Ishikawa (cell line): ENCODE data around the gene DIAPH1.
A peak's percentile ranks its signal among the peaks of the same experiment; 100 is the strongest.

Experiments
- CEBPB ChIP-seq: IDR thresholded peaks from 2 replicates; pipeline ENCODE4 v1.6.1; 2012
- CREB1 ChIP-seq: IDR thresholded peaks from 2 replicates; pipeline ENCODE4 v1.6.1; 2012; ENCODE audit warnings: low read depth
- EGR1 ChIP-seq: IDR thresholded peaks from 2 replicates; pipeline ENCODE4 v1.6.1; 2012
- EP300 ChIP-seq: IDR thresholded peaks from 2 replicates; pipeline ENCODE4 v1.6.1; 2012; ENCODE audit warnings: borderline replicate concordance
- FOXM1 ChIP-seq: IDR thresholded peaks from 2 replicates; pipeline ENCODE4 v1.6.1; 2012; ENCODE audit warnings: low read depth, borderline replicate concordance
- NFIC ChIP-seq: IDR thresholded peaks from 2 replicates; pipeline ENCODE4 v1.6.1; 2012
- RAD21 ChIP-seq: IDR thresholded peaks from 2 replicates; pipeline ENCODE4 v1.6.1; 2012; ENCODE audit warnings: low read depth
- TAF1 ChIP-seq: IDR thresholded peaks from 2 replicates; pipeline ENCODE4 v1.6.1; 2012; ENCODE audit warnings: low read depth, mild to moderate bottlenecking
- TCF12 ChIP-seq: IDR thresholded peaks from 2 replicates; pipeline ENCODE4 v1.6.1; 2012; ENCODE audit warnings: low read depth
- TEAD4 ChIP-seq: IDR thresholded peaks from 2 replicates; pipeline ENCODE4 v1.6.1; 2012
- YY1 ChIP-seq: IDR thresholded peaks from 2 replicates; pipeline ENCODE4 v1.6.1; 2012; ENCODE audit warnings: low read depth
- ZBTB7A ChIP-seq: IDR thresholded peaks from 2 replicates; pipeline ENCODE4 v1.6.1; 2012; ENCODE audit warnings: low read depth
- TF ChIP-seq, protein P1 (sequence below): IDR thresholded peaks from 2 replicates; pipeline ENCODE4 v1.6.1; 2012; ENCODE audit warnings: low read depth, mild to moderate bottlenecking
- TF ChIP-seq, protein P2 (sequence below): IDR thresholded peaks from 2 replicates; pipeline ENCODE4 v1.6.1; 2012
- TF ChIP-seq, protein P3 (sequence below): IDR thresholded peaks from 2 replicates; pipeline ENCODE4 v1.6.1; 2012

DIAPH1 gene

DNA sequence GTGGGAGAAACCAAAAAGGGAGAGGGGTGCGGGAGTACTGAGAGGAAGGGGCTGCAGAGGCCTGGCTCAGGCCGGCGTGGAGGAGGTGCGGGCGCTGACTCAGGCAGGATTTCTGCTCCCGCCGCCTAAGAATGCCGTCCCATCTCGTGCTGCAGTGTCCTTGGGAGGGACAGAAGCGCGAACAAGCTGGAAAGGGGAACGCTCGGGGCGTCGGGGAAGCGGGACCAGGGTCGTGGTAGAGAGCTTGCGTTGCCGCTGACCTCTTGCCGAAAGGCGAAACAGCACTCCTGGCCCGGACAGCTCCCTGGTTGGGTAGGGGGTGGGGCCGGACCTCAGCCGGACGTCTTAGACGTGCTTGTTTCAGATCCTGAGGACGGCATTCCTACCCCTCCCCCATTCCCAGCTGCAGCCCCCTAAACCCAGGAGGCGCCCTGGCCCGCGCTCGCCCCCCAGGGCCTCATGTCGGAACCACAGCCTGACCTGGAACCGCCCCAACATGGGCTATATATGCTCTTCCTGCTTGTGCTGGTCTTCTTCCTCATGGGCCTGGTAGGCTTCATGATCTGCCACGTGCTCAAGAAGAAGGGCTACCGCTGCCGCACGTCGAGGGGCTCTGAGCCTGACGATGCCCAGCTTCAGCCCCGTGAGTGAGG is 19.1 kb upstream of the DIAPH1 start:
- TF ChIP-seq TAF1 (0 out of 2 replicates have a peak, but pooled peaks have one; percentile 11), ZBTB7A (peak; percentile 56; the same call in 1 of the 2 replicates), TCF12 (peak; percentile 32), CEBPB (no peak), FOXM1 (no peak), EP300 (no peak)
- TF ChIP-seq, protein P1, sequence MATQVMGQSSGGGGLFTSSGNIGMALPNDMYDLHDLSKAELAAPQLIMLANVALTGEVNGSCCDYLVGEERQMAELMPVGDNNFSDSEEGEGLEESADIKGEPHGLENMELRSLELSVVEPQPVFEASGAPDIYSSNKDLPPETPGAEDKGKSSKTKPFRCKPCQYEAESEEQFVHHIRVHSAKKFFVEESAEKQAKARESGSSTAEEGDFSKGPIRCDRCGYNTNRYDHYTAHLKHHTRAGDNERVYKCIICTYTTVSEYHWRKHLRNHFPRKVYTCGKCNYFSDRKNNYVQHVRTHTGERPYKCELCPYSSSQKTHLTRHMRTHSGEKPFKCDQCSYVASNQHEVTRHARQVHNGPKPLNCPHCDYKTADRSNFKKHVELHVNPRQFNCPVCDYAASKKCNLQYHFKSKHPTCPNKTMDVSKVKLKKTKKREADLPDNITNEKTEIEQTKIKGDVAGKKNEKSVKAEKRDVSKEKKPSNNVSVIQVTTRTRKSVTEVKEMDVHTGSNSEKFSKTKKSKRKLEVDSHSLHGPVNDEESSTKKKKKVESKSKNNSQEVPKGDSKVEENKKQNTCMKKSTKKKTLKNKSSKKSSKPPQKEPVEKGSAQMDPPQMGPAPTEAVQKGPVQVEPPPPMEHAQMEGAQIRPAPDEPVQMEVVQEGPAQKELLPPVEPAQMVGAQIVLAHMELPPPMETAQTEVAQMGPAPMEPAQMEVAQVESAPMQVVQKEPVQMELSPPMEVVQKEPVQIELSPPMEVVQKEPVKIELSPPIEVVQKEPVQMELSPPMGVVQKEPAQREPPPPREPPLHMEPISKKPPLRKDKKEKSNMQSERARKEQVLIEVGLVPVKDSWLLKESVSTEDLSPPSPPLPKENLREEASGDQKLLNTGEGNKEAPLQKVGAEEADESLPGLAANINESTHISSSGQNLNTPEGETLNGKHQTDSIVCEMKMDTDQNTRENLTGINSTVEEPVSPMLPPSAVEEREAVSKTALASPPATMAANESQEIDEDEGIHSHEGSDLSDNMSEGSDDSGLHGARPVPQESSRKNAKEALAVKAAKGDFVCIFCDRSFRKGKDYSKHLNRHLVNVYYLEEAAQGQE: peak; percentile 89
- TF ChIP-seq, protein P2, sequence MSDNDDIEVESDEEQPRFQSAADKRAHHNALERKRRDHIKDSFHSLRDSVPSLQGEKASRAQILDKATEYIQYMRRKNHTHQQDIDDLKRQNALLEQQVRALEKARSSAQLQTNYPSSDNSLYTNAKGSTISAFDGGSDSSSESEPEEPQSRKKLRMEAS: peak; percentile 50; the same call in 1 of the 2 replicates

DNA sequence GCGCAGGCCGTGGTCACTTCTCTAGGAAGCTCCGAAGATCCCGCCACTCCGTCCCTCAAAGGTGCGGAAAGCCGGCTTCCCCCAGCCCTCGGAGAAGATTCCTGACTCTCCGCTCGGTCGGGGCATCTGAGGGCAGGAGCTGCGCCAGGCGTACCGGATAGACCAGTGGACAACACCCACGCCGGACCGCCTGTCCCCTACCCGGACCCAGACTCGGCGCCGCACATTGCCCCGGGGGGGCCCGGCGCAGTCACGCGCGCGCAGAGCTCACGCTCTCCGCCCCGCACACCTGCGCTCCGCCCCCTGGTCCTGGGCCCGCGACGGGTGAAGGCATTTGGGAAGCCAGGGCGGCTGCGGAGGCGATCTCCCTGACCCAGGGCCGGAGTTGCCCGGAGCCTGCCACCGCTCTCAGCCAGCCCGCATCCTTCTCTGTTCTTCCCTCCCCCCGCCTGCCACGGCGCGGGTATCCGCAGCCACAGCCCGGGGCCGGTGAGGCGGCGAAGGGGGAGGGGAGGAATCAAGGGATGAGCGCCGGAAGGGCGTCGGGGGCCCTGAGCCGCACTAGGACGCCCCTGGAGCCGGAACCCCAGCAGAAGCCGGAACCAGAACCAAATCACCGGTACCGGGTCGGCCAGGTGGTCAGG is 18.4 kb upstream of the DIAPH1 start:
- TF ChIP-seq TCF12 (0 out of 2 replicates have a peak, but pooled peaks have one; percentile 7), YY1 (no peak), ZBTB7A (no peak), FOXM1 (no peak), TAF1 (peak; percentile 18), NFIC (no peak)
- TF ChIP-seq, protein P1: no peak
- TF ChIP-seq, protein P2: peak; percentile 9

DNA sequence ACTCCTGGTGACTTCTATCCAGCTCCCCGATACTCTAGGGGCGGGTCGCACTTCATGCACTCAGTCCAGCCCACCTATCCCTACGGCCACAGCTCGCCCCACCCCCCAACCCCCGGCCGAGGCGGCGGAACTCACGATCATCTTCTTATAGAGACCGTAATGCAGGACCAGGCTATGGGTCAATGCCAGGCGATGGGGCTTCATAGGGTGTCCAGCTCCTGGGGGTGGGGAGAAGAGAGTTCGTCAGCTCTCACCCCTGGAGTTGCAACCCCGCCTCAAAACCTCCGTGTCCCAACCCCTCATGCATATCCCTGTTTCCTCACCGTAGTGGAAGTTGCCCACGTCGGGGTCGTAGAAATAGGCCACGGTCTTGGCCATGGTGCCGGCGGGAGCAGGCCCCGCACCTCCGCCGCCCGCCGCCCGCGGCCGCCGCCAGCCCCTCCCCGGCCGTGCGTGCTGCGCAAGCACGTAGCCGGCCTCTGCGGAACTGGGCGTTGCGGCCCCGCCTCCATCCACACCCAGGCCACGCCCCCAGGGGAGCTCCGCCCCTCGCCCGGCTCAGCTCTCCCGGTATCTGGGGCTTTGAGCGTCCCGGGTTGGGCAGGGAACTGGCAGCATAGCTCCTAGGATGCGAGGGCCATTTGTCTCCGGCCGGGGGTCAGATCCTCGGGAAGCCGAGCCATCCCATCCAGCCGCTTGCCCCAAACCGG is 17.8 kb upstream of the DIAPH1 start, which contains the start of the genes HDAC3 and RELL2:
Gene HDAC3 (minus strand): TSS at position 437 of the 710 bp plus-strand sequence. CDS start 59 bp downstream, at position 378.
Gene RELL2 (plus strand): TSS at position 585 of the 710 bp plus-strand sequence. CDS start 1,229 bp downstream, outside the sequence.
- TF ChIP-seq EGR1: no peak
- TF ChIP-seq TCF12: 0 out of 2 replicates have a peak, but pooled peaks have one; percentile 14
- TF ChIP-seq, protein P1: peak; percentile 5; the same call in 1 of the 2 replicates

GRCh38 chr5:141636106-141636412 is 17.3 kb upstream of the DIAPH1 start:
- TF ChIP-seq TCF12 (no peak), NFIC (no peak), CREB1 (no peak), YY1 (no peak), RAD21 (no peak), TAF1 (no peak), TEAD4 (no peak), CEBPB (no peak), EGR1 (no peak)
- TF ChIP-seq, protein P3, sequence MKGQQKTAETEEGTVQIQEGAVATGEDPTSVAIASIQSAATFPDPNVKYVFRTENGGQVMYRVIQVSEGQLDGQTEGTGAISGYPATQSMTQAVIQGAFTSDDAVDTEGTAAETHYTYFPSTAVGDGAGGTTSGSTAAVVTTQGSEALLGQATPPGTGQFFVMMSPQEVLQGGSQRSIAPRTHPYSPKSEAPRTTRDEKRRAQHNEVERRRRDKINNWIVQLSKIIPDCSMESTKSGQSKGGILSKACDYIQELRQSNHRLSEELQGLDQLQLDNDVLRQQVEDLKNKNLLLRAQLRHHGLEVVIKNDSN: no peak
- TF ChIP-seq, protein P1: no peak
- TF ChIP-seq, protein P2: no peak
